WTC11 (cell line): Measurements from ENCODE around the gene PSMD6.

Experiments used
- CTCF ChIP-seq: fragments of 200-600 bp; IDR thresholded peaks from 2 replicates; pipeline ENCODE4 v1.8.0; 2022; ENCODE audit warnings: antibody characterized with exemption
- SP1 ChIP-seq: sonication (generic); formaldehyde crosslinking; conservative IDR thresholded peaks from 2 replicates; pipeline ENCODE4 v1.8.1; 2022; ENCODE audit warnings: missing genetic modification reagents
- TCF7 ChIP-seq: sonication (generic); formaldehyde crosslinking; IDR thresholded peaks from 2 replicates; pipeline ENCODE4 v1.8.0; 2022; ENCODE audit warnings: mild to moderate bottlenecking, low read depth, missing genetic modification reagents, moderate library complexity
- ZBTB21 ChIP-seq: sonication (generic); formaldehyde crosslinking; IDR thresholded peaks from 2 replicates; pipeline ENCODE4 v1.8.1; 2023; ENCODE audit warnings: mild to moderate bottlenecking, missing genetic modification reagents, borderline replicate concordance
- TF ChIP-seq, protein P1 (sequence below): sonication (generic); formaldehyde crosslinking; IDR thresholded peaks from 2 replicates; pipeline ENCODE4 v1.8.0; 2022; ENCODE audit warnings: mild to moderate bottlenecking, missing genetic modification reagents

DNA sequence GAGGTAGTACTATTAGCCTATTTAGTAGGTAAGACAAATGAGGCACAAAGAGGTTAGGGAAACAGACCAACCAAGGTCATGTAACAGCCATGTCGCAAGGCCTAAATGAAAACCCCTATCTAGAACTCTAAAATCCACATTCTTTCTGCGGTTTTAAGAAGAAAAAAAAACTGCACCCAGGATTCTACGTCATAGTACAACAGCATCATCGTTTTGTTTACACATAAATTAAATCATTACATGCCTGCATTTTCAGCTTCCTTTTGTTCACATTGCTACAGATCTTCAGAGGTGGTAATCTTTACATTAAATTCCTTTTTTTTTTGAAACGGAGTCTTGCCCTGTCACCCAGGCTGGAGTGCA lies 548 bp upstream of the PSMD6 start:
- TF ChIP-seq TCF7 (CRISPR knock-in tag) = no peak
- TF ChIP-seq, protein P1, sequence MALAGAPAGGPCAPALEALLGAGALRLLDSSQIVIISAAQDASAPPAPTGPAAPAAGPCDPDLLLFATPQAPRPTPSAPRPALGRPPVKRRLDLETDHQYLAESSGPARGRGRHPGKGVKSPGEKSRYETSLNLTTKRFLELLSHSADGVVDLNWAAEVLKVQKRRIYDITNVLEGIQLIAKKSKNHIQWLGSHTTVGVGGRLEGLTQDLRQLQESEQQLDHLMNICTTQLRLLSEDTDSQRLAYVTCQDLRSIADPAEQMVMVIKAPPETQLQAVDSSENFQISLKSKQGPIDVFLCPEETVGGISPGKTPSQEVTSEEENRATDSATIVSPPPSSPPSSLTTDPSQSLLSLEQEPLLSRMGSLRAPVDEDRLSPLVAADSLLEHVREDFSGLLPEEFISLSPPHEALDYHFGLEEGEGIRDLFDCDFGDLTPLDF = no peak
- TF ChIP-seq CTCF = no peak
- TF ChIP-seq SP1 = no peak
- no peak for TF ChIP-seq ZBTB21
